K562 (cell line): ENCODE measurements around the gene GPR4. TPM values are rescaled to one million over a fixed set of nuclear protein-coding genes. Genes with fewer than 3 reads are reported as not detected.

Experiments
- E4F1 ChIP-seq: fragments of 250-450 bp; sonication (Bioruptor Pico); IDR thresholded peaks from 2 replicates; pipeline ENCODE4 v1.5.0; 2021; ENCODE audit warnings: mild to moderate bottlenecking, borderline replicate concordance
- TAF7 ChIP-seq: fragments of 450-650 bp; IDR thresholded peaks from 2 replicates; pipeline ENCODE4 v1.6.1; 2016; ENCODE audit warnings: missing genetic modification characterization, missing compliant biosample characterization
- ZNF318 ChIP-seq, 2 experiments: fragments of 450-650 bp; IDR thresholded peaks; 2 replicates each; pipeline ENCODE4 v1.6.1; 2016; ENCODE audit warnings: mild to moderate bottlenecking in 2 of 2, borderline replicate concordance in 1 of 2, low read depth in 1 of 2, moderate library complexity in 1 of 2
- polyA plus RNA-seq, 8 experiments: library from polyadenylated mRNA; depleted of rRNA in 4 of 8; stranded (reverse) in 5 of 8; unstranded in 3 of 8; fragments of >200 nt; fragmentation: Nextera tagmentation in 2 of 8; fragmentation: Illumina TruSeq in 1 of 8; extraction: Ambion mirVana in 2 of 8; extraction: Trizol in 1 of 8; gene quantifications; 2 replicates each; pipeline versions ENCODE4 v1.2.1 to v1.2.3, GENCODE V29; 2011 to 2014; ENCODE audit warnings: inconsistent platforms in 1 of 8, missing spikeins in 1 of 8
- total RNA-seq, 7 experiments: library from RNA; depleted of rRNA in 6 of 7; stranded (reverse); fragments of >200 nt in 6 of 7; fragmentation: Illumina TruSeq in 2 of 7; extraction: Trizol in 2 of 7; gene quantifications; 2 replicates each; pipeline versions ENCODE4 v1.2.1 to v1.2.3, GENCODE V29; 2011 to 2021; ENCODE audit warnings: low replicate concordance in 1 of 7

GPR4 gene
- total and polyA plus RNA-seq, 9 of the 15 experiments (the other 6 are each of a cell fraction or from before 2014, with no cell fraction given) = 0.03 to 0.09 (median 0.04) TPM; not detected in 5

- TF ChIP-seq ZNF318 (IDR thresholded peaks at IDR 0.05; ENCODE audit: borderline replicate concordance in 1 of 2, low read depth in 1 of 2) (no peak), E4F1 (CRISPR knock-in tag) (no peak), TAF7 (no peak)
Observed at GRCh38 chr19:45591004-45591637, 10.9 kb downstream of the GPR4 start (continued).
